Astrocyte (in vitro differentiated cells and primary cell): ENCODE results near the gene RHD.

Experiments used
- CTCF ChIP-seq: IDR thresholded peaks from 2 replicates; pipeline ENCODE4 v1.5.1; 2011; ENCODE audit warnings: low read depth, mild to moderate bottlenecking, inconsistent platforms, low read length, moderate library complexity; ENCODE audit not compliant: insufficient read depth
- EZH2 ChIP-seq: IDR thresholded peaks from 2 replicates; pipeline ENCODE4 v1.6.1; 2012; ENCODE audit warnings: mild to moderate bottlenecking, low read length, inconsistent platforms; ENCODE audit not compliant: insufficient read depth

GRCh38 chr1:25243907-25244306, 28.4 kb upstream of the RHD start:
- TF ChIP-seq CTCF: no peak
- TF ChIP-seq EZH2: no peak
